ENCODE data around the gene CSF3R.

GRCh38 chr1:36475910-36476604 lies 6.7 kb downstream of the CSF3R start:
- TF ChIP-seq EZH2phosphoT487 (IDR thresholded peaks at IDR 0.05; ENCODE audit: low read depth, severe bottlenecking, unreplicated experiment) (no peak), CTCF (IDR thresholded peaks at IDR 0.05; ENCODE audit: poor library complexity) (no peak), EZH2 (IDR thresholded peaks at IDR 0.05; ENCODE audit: borderline replicate concordance) (no peak)

Measured in hepatocyte (in vitro differentiated cells).